ELF-1 (cell line): ENCODE measurements around the gene MYMK.

Experiments used
- DNase-seq: peaks from one replicate; pipeline ENCODE4 v3.0.0-alpha.2; 2016; ENCODE audit warnings: low read depth, low spot score

The MYMK gene

DNA sequence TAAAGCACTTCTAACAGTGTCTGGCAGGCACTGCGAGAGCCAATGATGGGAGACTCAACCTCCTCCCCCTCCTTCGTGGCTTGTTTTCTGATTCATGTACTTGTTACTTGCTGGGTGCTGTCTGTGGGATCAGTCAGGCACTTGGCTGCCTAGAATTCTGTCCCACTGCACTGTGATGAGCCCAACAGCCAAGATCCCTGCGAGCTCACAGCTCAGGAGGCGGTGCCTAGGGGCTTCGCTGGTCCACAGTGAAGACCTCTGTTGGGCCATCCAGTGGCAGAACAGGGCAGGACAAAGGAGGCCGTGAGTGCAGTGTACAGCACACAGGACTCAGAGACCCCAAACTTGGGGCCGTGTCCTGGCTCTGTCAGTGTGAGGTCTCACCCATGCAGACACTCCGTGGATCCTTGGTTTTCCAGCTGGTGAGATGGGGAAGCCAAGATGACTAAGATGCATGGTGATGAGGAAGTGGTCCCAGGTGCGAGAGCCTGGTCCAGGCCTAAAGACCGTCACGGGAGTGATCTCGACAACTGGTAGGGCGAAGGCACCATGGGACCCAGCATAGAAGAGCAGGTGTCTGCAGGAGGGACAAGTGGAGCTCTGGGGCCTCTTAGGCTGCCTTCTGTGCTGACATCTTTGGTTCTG, 19.5 kb downstream of the MYMK start:
- no peak for DNase-seq

DNA sequence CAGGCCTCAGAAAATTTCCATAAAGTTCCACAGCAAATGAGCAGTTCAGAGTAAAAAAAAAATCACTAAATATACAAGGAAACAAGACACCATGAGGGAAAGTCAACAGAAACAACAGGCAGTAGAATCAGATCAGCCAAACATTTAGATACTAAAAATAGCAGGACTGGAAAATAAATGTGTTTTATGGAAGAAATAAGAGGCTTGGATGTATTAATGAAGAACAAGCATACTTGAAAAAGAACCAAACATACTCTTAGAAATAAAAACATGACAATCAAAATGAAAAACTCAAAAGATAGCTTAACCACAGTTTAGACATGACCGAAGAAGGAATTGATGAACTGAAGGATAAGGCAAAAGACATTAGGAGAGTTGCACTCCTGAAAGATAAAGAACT, 22.6 kb downstream of the MYMK start:
- DNase-seq, result no peak

DNA sequence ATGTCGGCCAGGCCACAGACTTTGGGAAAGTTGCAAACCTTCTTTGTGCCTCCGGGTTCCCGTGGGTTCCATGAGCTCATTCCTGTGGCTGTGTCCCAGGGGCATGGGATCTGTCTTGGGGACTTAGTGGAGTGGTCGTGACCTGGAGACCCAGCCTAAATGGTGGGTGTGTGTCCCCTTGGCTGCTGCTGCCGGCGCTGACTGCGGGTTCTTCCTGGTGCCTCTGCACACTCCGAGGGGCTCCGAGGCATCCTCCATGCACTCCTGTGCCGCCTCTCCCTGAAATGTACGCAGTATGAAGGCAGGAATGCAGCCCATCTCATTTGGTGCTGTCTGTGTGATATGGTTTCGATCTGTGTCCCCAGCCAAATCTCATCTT, 24.9 kb downstream of the MYMK start:
- no peak for DNase-seq

DNA sequence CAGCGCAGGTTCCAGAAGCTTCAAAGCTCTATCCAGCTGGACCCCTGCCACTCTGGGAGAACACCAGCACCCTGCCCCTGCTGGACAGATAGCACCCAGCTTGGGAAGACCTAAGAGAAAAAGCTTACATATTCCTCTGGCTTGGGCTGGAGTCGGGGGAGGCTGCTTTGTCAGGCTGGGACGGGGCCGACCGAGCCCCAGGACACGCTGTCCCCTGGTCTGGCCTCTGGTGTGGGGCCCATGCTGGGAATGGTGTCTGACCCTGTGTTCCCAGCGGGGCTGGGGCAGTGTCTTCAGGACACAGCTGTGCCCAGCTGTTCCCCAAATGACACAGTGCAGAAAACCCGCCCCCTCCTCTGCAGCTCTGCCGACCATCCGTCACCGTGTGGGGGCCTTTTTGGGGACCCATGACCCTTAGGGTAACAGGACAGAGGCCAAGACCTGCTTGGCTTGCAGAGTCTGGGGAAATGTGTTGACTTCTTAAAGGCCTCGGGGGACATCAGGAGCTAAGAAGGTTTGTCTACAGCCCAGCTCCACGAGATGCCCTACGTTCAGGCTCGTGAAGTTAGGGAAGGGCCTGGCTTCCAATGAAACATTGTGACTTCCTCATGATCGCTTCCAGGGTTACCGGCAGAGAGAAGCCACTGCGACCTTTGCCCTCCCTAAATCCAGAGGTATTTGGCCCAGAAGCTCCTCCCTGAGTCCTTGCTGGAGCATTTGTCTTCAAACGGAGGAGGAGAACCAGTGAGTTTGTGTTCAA, 25.4 kb downstream of the MYMK start:
- no peak for DNase-seq

DNA sequence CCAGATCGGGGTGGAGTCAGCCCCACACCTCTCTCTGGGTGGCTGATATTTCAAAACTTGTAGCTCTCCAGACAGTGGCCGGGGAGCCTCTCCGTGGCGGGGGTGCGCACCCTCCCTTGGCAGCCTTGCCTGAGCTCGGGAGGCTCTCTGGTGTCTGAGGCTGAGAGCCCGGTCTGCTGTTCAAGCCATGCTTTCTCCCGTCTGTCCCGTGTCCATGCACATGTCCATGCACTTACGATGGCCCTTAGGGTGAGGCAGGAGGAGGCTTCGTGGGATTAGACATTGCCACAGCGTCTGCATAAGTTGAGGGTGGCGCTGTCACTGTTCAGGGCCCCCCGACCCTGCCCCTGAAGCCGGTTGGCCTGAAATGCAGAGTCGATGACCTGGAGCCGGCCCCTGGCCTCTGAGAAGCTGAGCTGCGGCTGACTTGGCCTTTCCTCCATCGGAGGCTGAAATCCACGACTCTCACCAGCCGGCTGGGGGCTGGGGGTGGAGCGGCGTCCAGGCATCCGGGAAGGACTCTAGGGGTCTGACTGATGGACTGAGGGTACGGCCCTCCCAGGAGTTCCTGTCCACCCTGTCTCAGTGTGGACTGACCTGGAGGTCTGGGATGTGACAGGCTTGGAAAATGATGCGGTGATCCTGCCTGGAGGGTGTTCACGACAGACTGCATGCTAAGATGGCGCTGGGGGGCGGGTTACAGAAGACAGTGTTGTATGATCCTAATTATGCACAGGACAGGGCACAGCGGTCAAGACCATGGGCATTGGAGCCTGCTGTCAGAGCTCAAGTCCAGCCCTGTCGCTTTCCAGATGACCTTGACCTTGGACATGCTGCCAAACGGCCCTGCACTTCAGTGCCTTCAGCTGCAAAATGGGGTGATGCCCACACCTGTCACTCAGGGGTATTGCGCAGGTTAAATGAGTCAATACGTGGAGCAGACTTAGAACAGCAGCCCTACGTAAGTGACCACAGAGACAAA, 27.6 kb downstream of the MYMK start:
- no peak for DNase-seq

DNA sequence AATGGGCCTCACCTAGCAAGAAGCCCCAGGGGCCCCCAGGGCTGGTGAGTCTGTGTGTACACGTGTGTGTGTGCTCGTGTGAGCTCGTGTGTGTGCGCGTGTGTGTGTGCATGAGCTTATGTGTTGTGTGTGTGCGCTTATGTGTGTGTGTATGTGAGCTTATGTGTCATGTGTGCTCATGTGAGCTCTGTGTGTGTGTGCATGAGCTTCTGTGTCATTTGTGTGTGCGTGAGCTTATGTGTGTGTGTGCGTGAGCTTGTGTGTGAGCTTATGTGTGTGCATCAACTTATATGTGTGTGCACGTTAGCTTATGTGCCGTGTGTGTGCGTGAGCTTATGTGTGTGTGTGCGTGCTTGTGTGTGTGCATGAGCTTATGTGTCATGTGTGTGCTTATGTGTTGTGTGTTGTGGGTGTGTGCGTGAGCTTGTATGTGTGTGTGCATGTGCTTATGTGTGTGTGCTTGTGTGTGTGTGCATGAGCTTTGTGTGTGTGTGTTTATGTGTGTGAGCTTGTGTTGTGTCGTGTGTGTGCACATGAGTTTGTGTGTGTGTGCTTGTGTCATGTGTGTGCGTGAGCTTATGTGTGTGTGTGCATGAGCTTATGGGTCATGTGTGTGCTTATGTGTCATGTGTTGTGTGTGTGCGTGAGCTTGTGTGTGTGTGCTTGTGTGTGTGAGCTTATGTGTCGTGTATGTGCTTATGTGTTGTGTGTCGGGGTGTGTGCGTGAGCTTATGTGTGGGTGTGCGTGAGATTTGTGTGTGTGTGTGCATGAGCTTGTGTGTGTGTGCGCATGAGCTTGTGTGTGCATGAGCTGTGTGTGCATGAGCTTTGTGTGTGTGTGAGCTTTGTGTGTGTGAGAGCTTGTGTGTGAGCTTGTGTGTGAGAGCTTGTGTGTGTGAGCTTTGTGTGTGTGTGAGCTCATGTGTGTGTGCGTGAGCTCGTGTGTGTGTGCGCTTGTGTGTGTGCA, 29.1 kb downstream of the MYMK start:
- DNase-seq, result no peak

DNA sequence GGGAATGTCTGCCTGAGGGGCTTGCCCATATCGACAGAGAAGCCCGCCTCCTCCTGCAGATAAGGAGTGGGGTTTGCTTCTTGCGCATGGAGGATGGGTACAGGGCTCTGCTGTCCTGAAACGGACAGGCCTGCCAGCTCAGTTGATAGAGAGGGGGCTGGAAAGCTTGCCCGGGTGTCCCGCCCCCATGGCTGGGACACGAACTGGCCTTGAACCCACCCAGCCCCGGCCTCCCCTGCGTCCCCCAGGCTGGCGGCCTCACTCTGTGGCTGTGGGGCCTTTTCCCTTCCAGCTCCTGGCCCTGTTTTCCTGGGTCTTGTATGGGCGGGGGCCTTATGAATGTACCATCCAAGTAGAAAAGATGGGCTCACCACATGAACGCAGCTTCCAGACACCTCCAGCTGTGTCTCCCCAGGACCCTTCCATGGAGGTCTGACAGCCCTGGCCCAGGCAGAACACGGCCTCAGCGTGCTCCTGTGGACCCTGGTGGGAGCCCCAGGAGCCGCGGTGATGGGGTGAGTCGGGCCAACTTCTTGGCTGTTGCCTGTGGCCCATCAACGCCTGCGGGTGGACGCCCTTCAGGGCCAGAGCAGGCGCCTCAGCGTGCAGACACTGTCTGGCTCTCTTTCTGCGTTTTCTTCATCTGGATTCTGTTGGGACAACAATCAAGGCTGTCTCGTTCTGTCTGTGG, 30.0 kb downstream of the MYMK start:
- DNase-seq, result no peak

DNA sequence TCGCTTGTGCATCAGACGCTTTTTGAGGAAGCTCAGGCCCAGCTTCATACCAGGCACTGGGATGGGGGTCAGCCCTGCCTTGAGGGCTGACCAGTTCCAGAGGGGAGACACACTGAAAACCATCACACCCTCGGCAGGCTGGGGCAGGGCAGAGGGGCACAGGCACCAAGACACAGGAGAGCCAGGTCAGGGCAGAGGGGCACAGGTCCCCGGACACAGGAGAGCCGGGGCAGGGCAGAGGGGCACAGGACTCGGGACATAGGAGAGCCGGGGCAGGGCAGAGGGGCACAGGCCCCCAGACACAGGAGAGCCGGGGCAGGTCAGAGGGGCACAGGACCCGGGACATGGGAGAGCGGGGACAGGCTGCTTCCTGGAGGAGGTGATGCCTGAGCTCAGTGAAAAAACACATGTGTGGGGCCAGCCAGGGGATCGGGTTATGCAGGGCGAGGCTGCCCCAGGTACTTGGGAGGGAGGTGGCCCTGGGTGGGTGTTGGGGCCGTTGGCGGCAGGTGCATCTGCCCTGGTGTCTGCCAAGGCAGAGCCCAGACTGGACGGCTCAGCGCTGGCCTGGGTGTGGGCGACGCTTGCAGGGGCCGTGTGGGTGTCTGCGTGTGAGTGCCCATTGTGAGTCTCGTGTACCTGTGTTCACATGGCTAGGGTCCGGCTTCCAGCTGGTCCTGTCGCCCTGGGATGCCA, 30.8 kb downstream of the MYMK start:
- no peak for DNase-seq

DNA sequence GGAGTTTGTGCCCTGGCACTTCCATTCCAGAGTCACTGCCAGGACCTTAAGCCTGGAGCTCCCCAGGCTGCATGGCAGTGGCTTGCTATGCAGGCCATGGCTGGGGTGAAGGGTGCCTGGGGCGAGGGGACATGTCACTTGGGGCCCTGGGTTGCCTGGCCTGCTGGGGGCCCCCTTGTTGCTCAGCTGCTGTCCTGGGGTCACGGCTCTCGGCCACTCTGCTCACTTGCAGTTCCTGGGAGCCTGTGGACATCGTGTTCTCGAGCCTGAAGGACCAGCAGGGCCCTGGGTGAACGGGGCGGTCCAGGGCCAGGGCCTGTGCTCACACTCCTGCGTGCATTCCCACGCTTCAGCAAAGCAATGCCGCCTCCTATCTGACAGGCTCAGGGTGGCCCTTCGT, 31.3 kb downstream of the MYMK start:
- DNase-seq, result no peak

DNA sequence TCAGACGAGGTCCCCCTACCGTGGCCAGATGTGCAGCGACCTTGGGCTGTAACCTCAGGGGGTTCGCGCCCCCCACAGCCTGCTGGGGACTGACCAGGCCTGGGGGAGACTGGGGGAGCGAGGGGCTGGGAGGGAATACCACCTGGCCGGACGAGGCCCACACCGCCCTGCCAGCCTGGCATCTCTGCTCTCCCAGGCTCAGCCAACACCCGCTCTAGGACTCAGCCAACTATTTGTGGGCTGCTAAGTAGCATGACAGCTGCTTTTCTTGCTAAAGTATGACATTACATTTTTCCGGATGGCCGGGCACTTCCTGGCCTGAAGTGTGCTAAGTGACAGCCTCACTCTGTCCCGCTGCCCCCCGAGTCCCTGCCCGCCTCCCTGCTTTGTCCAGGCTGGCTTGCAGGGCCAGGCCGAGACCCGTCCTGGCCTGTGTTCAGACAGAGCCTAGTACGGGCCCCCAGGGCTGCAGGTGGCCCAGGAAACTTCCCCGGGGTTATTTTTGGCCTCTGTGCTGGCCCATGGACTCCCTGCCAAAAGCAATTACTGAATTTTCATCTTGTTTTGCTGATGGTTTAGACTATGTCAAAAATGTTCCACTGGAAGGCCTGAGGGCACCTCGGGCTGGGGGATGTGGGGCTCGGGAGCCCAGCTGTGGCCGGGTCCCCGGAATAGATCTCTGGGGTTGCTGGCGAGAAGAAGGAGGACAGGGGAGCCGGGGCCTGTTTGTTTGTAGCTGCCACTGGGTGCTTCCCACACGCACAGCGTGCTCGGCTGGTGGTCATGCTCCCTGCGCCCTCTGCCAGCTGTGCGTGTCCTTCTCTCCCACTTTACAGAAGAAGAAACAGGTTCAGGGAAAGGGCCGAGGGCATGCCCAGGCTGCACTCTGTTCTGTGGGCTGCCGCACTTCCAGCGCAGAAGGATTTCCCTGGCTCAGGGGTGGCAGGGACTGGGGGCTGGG, 32.4 kb downstream of the MYMK start:
- DNase-seq, result no peak

DNA sequence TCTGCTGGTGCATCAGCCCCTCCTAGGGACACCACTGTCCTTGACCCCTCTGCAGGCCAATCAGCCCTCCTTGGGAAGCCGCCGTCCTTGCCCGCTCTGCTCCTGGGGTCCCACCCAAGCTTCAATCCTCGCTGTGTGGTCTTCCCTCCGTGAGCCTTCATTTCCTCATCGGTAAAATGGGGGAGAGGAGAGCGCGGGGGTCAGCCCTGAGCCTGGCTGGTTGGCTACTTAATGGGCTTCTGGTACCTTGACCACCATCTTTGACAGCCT, 33.2 kb downstream of the MYMK start:
- DNase-seq, result no peak

DNA sequence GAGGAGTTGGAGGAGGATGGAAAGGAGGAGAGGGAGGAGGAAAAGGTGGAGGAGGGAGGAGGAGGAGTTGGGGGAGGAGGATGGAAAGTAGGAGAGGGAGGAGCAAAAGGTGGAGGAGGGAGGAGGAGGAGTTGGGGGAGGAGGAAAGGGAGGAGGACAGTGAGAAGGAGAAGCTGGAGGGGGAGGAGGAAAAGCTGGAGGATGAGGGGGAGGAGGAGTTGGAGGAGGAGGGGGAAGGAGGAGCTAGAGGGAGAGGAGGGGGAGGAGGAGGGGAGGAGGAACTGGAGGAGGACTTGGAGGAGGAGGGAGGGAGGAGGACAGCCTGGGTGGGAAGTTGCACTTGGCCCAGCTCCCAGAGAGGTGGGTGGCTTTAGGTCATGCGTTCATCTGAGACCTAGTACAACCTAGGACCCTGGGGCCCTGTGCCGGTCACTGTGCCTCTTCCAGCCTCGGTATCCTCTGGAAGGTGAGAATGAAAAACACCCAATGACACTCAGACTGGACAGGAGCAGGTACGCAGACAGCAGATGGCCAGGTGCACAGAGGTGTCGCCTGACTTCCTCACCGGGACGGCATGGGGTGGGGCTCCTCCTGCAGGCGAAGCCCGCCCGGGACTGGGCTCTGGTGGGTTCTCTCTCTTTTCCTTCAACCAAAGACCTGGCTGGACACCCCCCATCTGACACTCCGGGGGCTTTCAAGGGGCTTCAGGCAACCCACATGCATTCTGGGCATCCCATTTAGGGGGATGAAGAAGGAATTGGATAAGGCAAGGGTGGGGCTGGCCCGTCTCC, 33.7 kb downstream of the MYMK start:
- no peak for DNase-seq

DNA sequence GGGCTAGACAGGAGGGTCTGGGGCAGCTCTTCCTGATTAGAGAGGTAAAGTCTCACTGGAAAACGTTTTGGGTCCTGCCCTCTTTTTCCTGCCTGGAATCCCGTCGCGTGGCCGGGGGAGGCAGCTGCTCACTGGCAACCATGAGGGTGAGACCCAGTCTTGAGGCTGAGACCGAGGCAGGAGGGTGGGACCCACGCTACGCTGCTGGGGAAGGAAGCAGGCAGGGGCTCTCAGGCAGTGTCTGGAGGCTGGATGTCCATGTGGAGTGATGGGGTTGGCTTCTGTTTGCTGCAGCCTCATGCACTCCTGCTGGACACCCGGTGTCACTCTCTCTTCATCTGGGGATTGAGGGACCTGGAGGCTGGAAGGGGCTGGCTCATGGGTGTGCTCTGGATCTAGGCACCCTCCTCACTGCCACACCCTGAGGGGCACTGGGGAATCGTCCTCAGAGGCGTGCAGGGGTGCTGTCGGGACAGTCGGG, 34.5 kb downstream of the MYMK start:
- no peak for DNase-seq

DNA sequence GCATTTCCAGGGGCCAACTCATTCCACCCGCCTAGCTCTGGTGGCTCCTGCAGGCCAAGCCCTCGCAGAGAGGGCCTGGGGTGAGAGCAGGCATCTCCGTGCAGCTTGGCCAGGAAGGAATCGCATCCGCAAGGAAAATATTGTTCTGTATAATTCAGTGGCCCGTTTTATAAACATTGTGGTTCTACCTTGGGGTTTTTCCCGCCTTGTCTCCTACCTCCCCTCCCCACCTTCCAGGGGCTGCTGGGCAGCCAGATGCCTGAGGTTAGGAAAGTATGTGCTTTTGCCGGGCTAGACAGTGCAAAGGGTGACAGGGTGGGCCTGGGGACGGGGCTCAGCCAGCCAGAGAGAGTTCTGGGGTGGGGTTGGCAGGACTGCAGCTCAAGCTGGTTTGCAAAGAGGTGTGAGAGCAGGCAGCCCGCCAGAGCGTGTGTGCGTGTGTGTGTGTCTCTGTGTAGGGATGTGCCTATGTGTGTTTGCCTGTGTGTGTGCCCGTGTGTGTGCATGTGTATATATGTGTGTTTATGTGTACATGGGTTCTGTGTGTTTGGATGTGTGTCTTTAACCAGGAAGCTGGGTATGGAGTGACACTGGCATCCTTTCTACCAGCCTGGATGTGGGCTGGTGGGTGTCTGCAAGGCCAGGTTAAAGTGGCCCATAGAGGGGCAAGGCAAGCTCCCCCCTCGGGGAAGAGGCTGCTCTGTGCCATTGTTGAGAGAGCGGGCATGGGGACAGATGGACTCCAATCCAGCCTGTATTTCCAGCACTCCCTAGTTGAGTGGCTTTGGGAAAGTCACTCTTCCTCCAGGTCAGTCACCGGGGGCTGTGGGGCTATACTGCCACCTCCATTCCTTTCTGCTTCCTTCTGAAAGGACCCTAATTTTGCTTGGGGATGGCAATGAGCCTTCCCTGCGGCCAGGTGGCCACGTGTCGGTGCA, 35.2 kb downstream of the MYMK start:
- DNase-seq, result no peak

DNA sequence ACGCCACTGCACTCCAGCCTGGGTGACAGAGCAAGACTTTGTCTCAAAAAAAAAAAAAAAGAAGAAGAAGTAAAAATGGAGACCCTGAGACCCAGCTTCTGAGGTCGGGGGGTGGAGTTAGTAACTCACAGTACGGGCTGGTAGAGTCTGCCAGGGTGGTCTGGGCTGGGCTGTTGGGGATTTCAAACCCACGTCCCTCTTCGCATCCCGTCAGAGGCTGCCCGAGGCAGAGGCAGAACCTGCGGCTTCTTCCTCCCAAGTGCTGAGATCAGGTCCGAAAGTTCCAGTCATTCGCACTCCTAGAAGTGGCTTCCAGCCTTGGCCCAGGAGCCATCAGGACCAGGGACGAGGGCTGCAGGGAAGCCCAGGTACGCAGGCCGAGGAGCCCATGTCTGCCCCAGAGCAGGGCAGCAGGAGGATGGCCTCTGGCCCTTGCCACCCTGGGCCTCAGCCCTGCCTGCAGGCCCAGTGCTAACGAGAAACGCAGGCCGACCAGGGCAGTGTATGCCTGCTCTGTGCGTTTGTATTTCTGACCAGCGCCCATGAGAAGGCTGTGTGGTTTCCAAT, 36.0 kb downstream of the MYMK start:
- no peak for DNase-seq

DNA sequence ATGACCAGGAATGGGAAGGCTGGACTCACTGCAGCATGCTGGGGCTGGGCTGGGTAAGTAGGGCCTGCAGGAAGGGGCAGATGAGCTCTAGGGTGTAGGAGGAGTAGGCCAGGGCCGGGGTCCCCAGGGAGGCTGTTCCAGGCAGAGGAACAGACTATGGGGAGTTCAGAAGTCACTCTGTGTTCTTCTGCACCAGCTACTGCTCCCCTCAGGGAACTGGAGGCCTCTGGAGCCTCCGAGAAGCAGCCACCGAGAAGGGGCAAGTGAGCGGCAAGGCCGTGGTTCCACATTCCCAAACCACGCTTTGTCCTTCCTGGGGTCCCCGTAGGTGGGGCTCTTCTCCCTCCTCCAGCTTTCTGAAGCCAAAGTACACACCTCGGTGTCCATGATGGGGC, 37.4 kb downstream of the MYMK start:
- no peak for DNase-seq
